Endodermal cell (in vitro differentiated cells): ENCODE data around the gene TMEM164. TPM values are rescaled to one million over a fixed set of nuclear protein-coding genes. Genes with fewer than 3 reads are reported as not detected.

Source experiments
- DNase-seq: peaks from one replicate; pipeline ENCODE4 v3.0.0-alpha.2; 2017
- H3K27ac ChIP-seq: 2 replicates; pipeline ENCODE4 v1.5.1; 2013; ENCODE audit warnings: mild to moderate bottlenecking, low read depth, low read length, moderate library complexity
- H3K27me3 ChIP-seq: 2 replicates; pipeline ENCODE4 v1.6.1; 2013; ENCODE audit warnings: mild to moderate bottlenecking, low read length, moderate library complexity; ENCODE audit not compliant: insufficient read depth, control insufficient read depth, poor library complexity, severe bottlenecking
- H3K36me3 ChIP-seq: 2 replicates; pipeline ENCODE4 v1.7.0; 2013; ENCODE audit warnings: mild to moderate bottlenecking, low read length, moderate library complexity; ENCODE audit not compliant: control insufficient read depth, insufficient read depth
- H3K4me1 ChIP-seq: one replicate; pipeline ENCODE4 v1.7.0; 2013; ENCODE audit warnings: low read length; ENCODE audit not compliant: control insufficient read depth, insufficient read depth
- H3K4me3 ChIP-seq: 2 replicates; pipeline ENCODE4 v1.5.1; 2013; ENCODE audit warnings: mild to moderate bottlenecking, low read length, moderate library complexity
- H3K9ac ChIP-seq: 2 replicates; pipeline ENCODE4 v1.6.1; 2013; ENCODE audit warnings: mild to moderate bottlenecking, low read length, moderate library complexity; ENCODE audit not compliant: poor library complexity, severe bottlenecking; ENCODE audit errors: extremely low read depth
- H3K9me3 ChIP-seq: 2 replicates; pipeline ENCODE4 v1.6.1; 2013; ENCODE audit warnings: mild to moderate bottlenecking, low read length, moderate library complexity; ENCODE audit not compliant: control insufficient read depth
- H3K27ac Mint-ChIP-seq: 2 replicates; pipeline ENCODE4 v1.8.0; 2020; ENCODE audit warnings: mixed read lengths
- H3K27me3 Mint-ChIP-seq: 2 replicates; pipeline ENCODE4 v1.8.0; 2021; ENCODE audit warnings: mild to moderate bottlenecking, mixed read lengths; ENCODE audit not compliant: insufficient read depth
- H3K36me3 Mint-ChIP-seq: 2 replicates; pipeline ENCODE4 v1.8.0; 2020; ENCODE audit warnings: low read depth, mixed read lengths
- H3K4me1 Mint-ChIP-seq: 2 replicates; pipeline ENCODE4 v1.8.0; 2020; ENCODE audit warnings: mixed read lengths
- H3K4me3 Mint-ChIP-seq: 2 replicates; pipeline ENCODE4 v1.8.0; 2020; ENCODE audit warnings: mild to moderate bottlenecking, moderate library complexity, mixed read lengths
- H3K9me3 Mint-ChIP-seq: 2 replicates; pipeline ENCODE4 v1.8.0; 2020; ENCODE audit warnings: mild to moderate bottlenecking, mixed read lengths
- WGBS, 2 experiments: methylation state at CpG; one replicate each; pipeline versions ENCODE4 v1.1.5 to v1.1.7; 2013; ENCODE audit warnings: missing lambda C conversion rate in 2 of 2, mixed read lengths in 1 of 2; ENCODE audit not compliant: insufficient coverage in 1 of 2, insufficient read length in 1 of 2; 5-methylcytosine and 5-hydroxymethylcytosine counted together
- total RNA-seq, 2 donors: library from RNA; stranded (reverse); fragmentation: NEBNext Ultra II Directional in 1 of 2; extraction: Animal tissue kit (Norgen Biotek cat#: 25700) in 1 of 2; gene quantifications; 2 replicates in 1 of 2; 3 replicates in 1 of 2; pipeline ENCODE4 v1.2.1, GENCODE V29; 2021
- TF ChIP-seq, protein P1 (sequence below): fragments of 200-600 bp; sonication (generic); conservative IDR thresholded peaks from 2 replicates; pipeline ENCODE4 v1.5.0; 2021; ENCODE audit warnings: antibody characterized with exemption, mild to moderate bottlenecking

Gene TMEM164
- total RNA-seq, 2 donors from 2014 or later = 30.4 to 50.7 TPM

DNA sequence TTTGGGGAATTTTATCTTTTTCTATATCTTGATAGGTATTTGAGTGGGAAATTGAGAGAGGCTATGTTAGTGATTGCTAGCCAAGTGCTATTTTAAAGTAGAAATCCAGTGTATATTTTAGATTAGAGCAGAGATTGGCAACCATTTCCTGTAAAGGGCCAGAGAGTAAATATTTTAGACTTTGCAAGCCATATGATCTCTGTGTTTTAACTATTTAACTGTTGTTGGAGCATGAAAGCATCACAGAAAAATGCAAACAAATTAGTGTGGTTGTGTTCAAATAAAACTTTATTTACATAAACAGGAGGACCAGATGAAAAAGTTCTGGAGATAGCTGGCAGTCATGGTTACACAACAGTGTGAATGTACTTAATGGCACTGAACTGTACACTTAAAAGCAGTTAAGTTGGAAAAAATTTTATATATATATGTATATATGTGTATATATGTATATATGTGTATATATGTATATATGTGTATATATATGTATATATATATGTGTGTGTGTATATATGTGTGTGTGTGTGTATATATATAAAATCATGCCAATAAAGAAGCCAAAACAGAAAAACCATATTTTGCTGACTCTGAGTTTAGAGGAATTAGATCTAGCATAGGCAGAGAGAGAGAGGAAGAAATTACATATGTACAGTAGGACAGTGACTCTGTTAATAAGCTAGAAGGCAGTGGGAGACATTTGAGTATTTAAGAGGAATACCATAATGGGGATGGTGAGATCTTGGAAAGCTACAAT lies 83.4 kb downstream of the TMEM164 start:
- no peak overlapping the region for H3K9ac ChIP-seq

DNA sequence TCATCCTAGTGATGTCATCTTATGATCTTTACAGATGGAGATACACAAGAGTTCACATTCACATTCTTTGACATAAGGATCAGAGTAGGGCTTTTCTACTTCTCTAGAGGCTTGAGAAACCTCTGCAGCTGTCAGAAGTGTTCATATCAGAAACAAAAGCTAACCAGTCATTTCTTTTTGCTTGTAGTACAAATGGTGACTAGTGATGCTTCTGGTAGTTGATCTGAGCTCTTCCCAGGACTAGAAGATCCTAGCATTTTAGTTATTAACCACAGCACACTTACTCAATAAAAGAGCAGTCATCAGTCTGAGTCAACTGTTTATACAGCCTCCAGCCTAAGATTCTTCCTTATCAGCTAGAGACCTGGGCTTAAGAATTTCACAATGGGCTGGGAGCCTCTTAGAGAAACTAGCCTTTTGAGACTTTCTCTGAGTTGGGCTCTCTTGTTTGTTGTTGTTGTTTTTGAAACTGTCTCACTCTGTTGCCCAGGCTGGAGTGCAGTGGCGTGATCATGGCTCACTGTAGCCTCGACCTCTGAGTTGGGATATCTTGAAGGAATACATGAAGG lies 84.1 kb downstream of the TMEM164 start:
- H3K36me3 Mint-ChIP-seq = peaks cover 10% of the 10 kb centered on the region
- Histone ChIP-seq H3K9ac (no peak overlapping the region), H3K27ac (no peak overlapping the region), H3K9me3 (no peaks in the 10 kb centered on the region), H3K4me3 (no peak overlapping the region), H3K27me3 (no peaks in the 10 kb centered on the region), H3K36me3 (no peaks in the 10 kb centered on the region), H3K4me1 (no peaks in the 10 kb centered on the region)
- TF ChIP-seq, protein P1, sequence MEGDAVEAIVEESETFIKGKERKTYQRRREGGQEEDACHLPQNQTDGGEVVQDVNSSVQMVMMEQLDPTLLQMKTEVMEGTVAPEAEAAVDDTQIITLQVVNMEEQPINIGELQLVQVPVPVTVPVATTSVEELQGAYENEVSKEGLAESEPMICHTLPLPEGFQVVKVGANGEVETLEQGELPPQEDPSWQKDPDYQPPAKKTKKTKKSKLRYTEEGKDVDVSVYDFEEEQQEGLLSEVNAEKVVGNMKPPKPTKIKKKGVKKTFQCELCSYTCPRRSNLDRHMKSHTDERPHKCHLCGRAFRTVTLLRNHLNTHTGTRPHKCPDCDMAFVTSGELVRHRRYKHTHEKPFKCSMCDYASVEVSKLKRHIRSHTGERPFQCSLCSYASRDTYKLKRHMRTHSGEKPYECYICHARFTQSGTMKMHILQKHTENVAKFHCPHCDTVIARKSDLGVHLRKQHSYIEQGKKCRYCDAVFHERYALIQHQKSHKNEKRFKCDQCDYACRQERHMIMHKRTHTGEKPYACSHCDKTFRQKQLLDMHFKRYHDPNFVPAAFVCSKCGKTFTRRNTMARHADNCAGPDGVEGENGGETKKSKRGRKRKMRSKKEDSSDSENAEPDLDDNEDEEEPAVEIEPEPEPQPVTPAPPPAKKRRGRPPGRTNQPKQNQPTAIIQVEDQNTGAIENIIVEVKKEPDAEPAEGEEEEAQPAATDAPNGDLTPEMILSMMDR = no peak
- 77 to 80% methylated on average over 1 to 2 of the region's 2 CpGs for WGBS, 2 experiments
- peaks cover 21% of the 10 kb centered on the region for H3K4me1 Mint-ChIP-seq
- DNase-seq = no peak
- H3K9me3 Mint-ChIP-seq = peaks cover 8% of the 10 kb centered on the region
- peak overlapping the region; percentile 50 for H3K27ac Mint-ChIP-seq
- no peak overlapping the region for H3K4me3 Mint-ChIP-seq
- H3K27me3 Mint-ChIP-seq = no peaks in the 10 kb centered on the region

More for the DNA sequence above, 83.4 kb downstream of the TMEM164 start:
- TF ChIP-seq, protein P1 = no peak
- Histone ChIP-seq H3K4me3 (no peak overlapping the region), H3K36me3 (no peaks in the 10 kb centered on the region), H3K4me1 (no peaks in the 10 kb centered on the region), H3K27ac (no peak overlapping the region), H3K27me3 (no peaks in the 10 kb centered on the region), H3K9me3 (no peaks in the 10 kb centered on the region)
- Mint-ChIP-seq H3K9me3 (peaks cover 2% of the 10 kb centered on the region), H3K27me3 (no peaks in the 10 kb centered on the region), H3K4me1 (peaks cover 21% of the 10 kb centered on the region), H3K36me3 (peaks cover 5% of the 10 kb centered on the region), H3K27ac (peak overlapping the region; percentile 30), H3K4me3 (no peak overlapping the region)
- no peak for DNase-seq

DNA sequence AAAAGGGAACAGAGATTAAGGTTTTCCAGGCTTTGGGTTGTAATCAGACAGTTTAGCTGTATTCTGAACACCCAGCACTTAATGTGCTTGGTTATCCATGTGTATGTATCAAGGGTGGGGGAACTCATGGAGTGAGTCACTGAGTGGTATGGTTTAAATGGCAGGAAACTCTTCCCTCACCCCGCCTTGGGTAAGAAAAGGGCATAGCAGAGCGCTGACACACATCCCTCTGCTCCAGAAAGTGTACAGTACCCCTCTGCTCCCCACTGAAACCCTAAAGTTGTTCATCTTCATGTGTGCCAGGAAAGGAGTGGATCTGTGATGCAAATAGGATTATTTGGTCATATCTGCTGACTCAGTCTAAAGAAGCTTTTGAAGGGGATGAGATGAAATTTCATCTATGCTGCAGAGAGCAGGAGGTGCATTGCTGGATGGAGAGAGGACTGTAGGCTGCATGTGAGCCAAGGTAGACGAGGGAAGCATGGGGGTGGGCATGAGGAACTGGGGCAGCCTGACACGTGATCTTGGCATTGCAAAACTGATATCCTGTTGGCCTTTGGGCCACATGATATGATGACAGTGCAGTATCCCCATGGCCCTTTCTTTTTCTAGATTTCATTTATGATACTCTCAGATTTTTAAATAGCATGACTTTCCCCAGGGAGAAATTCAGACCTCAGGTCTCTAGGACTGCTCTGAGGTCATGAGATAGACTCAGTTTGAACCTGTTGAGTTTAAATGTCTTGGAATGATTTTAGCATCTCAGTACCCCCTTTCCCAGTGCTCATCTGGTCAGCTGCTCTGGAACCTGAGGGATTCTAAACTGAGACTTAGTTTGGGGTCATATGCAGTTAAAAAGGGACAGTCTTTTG lies 84.8 kb downstream of the TMEM164 start:
- H3K27ac ChIP-seq = no peak overlapping the region
- no peak for DNase-seq
- no peaks in the 10 kb centered on the region for H3K36me3 ChIP-seq
- Mint-ChIP-seq H3K27me3 (no peaks in the 10 kb centered on the region), H3K9me3 (peaks cover 8% of the 10 kb centered on the region), H3K36me3 (peaks cover 12% of the 10 kb centered on the region), H3K4me3 (no peak overlapping the region), H3K27ac (peak overlapping the region; percentile 50), H3K4me1 (peaks cover 21% of the 10 kb centered on the region)
- TF ChIP-seq, protein P1 = no peak
- H3K9ac ChIP-seq = no peak overlapping the region
- H3K4me1 ChIP-seq = no peaks in the 10 kb centered on the region
- 91% methylated on average over 4 of the region's 4 CpGs; no CpG with 5 or more reads in 1 of the 2 experiments for WGBS, 2 experiments
- no peaks in the 10 kb centered on the region for H3K27me3 ChIP-seq
- no peak overlapping the region for H3K4me3 ChIP-seq
- H3K9me3 ChIP-seq = no peaks in the 10 kb centered on the region
